Activated CD4-positive, alpha-beta T cell treated with anti-CD3 and anti-CD28 coated beads, Interleukin-2, amount 50 U/mL, for 48 hours (primary cell): ENCODE measurements around the gene GNPTG.

ENCODE experiments used
- DNase-seq, 2 experiments: peaks; one replicate each; pipeline ENCODE4 v3.0.0-alpha.2; 2020

GNPTG gene

GRCh38 chr16:1348926-1349325, 2.8 kb upstream of the GNPTG start:
- DNase-seq: no peak

GRCh38 chr16:1349351-1349750, 2.4 kb upstream of the GNPTG start:
- DNase-seq: no peak

- no peak for DNase-seq
Measured at GRCh38 chr16:1349951-1350350, 1.8 kb upstream of the GNPTG start.

GRCh38 chr16:1350691-1351090, 1.0 kb upstream of the GNPTG start:
- DNase-seq: no peak

GRCh38 chr16:1351215-1351581, 533 bp upstream of the GNPTG start:
- DNase-seq: peak in 1 of 2 experiments; percentile 30

GRCh38 chr16:1354815-1355540, 3.2 kb downstream of the GNPTG start:
- DNase-seq: no peak

GRCh38 chr16:1355591-1355990, 3.9 kb downstream of the GNPTG start:
- no peak for DNase-seq

- no peak for DNase-seq
Measured at GRCh38 chr16:1356061-1356900, 4.5 kb downstream of the GNPTG start.

GRCh38 chr16:1357906-1358566, 6.3 kb downstream of the GNPTG start:
- DNase-seq: no peak

- DNase-seq: no peak
Measured at GRCh38 chr16:1361685-1362360, 10.1 kb downstream of the GNPTG start.

- DNase-seq: no peak
Measured at GRCh38 chr16:1362807-1363206, 11.1 kb downstream of the GNPTG start.

- DNase-seq: peak; percentile 75 to 77
Measured at GRCh38 chr16:1363501-1364041, 11.8 kb downstream of the GNPTG start.

- DNase-seq: no peak
Measured at GRCh38 chr16:1364510-1364909, 12.8 kb downstream of the GNPTG start.

- no peak for DNase-seq
Measured at GRCh38 chr16:1366060-1366711, 14.5 kb downstream of the GNPTG start.

GRCh38 chr16:1366712-1367299, 15.1 kb downstream of the GNPTG start:
- no peak for DNase-seq

GRCh38 chr16:1367486-1368174, 15.9 kb downstream of the GNPTG start:
- no peak for DNase-seq

GRCh38 chr16:1371054-1371978, 19.6 kb downstream of the GNPTG start:
- no peak for DNase-seq

GRCh38 chr16:1372292-1372950, 20.7 kb downstream of the GNPTG start:
- no peak for DNase-seq
